Cardiac muscle cell (in vitro differentiated cells and primary cell): ENCODE measurements around the gene ADSS1. TPM values are rescaled to one million over a fixed set of nuclear protein-coding genes. Genes with fewer than 3 reads are reported as not detected.

Experiments used
- DNase-seq, 2 donors: peaks; one replicate each; pipeline versions ENCODE4 v3.0.0 to v3.0.0-alpha.2; 2010 to 2017; ENCODE audit warnings: low read depth in 1 of 2, low spot score in 1 of 2
- H3K27ac ChIP-seq: fragments of 200-600 bp; sonication (generic); 2 replicates; pipeline ENCODE4 v1.5.1; 2016
- H3K27me3 ChIP-seq: fragments of 200-600 bp; sonication (generic); 2 replicates; pipeline ENCODE4 v1.6.0; 2016; ENCODE audit warnings: control low read depth
- H3K36me3 ChIP-seq: fragments of 200-600 bp; sonication (generic); 2 replicates; pipeline ENCODE4 v1.5.1; 2016; ENCODE audit warnings: control low read depth
- H3K4me1 ChIP-seq: fragments of 200-600 bp; sonication (generic); 2 replicates; pipeline ENCODE4 v1.8.1; 2017; ENCODE audit warnings: low read depth, mild to moderate bottlenecking, mixed run types
- H3K4me3 ChIP-seq: fragments of 200-600 bp; sonication (generic); 2 replicates; pipeline ENCODE4 v1.5.1; 2016; ENCODE audit warnings: mild to moderate bottlenecking
- H3K9me3 ChIP-seq: fragments of 200-600 bp; sonication (generic); 2 replicates; pipeline ENCODE4 v1.5.1; 2017; ENCODE audit warnings: low read depth, mild to moderate bottlenecking, control low read depth
- CTCF ChIP-seq: IDR thresholded peaks from 2 replicates; pipeline ENCODE4 v1.5.1; 2012; ENCODE audit warnings: low read depth, mild to moderate bottlenecking, low read length
- polyA plus RNA-seq: library from polyadenylated mRNA; unstranded; fragments of >200 nt; fragmentation: Nextera tagmentation; extraction: Ambion mirVana; gene quantifications from 2 replicates; pipeline ENCODE4 v1.2.1, GENCODE V29; 2016
- total RNA-seq: library from RNA; depleted of rRNA; stranded (reverse); fragments of >200 nt; gene quantifications from 2 replicates; pipeline ENCODE4 v1.2.3, GENCODE V29; 2016

ADSS1 gene
- total and polyA plus RNA-seq, 2 experiments from 2014 or later, result 53.4 to 63.8 TPM

DNA sequence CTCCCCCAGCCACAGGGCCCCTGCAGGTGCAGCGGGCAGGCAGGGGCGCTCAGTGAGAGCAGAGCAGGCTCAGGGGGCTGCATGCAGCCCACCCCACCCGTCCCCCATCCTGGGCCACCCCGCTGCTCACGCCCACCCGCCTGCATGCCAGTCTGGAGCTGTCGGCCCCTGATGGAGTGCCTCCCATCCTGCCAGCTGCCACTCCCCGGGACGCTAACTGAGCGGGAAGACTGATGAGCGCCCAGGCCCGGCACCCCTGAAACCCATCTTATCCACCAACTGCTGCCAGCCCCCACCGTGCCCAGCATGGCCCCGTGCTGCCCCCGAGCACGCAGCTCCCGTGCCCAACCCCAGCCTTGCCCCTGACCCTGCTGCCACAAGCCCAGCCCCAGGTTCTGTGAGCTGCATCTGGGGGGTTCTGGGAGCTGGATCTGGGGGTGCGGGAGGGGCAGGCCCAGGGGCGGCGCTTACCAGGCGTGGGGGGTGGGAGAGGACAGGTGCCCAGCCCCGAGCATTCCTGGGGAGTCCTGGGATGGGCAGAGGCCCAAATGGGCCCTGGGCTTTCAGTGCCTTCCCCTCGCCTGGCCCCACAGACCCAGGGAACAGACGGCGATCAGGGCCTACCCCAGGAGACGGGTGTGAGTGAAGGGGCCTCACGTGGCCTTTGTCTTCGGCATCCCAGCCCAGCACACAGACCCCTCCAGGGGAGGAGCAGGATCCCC lies 58.2 kb downstream of the ADSS1 start:
- Histone ChIP-seq H3K27me3 (no peaks in the 10 kb centered on the region), H3K36me3 (no peaks in the 10 kb centered on the region), H3K27ac (no peak overlapping the region), H3K4me1 (peaks cover 5% of the 10 kb centered on the region), H3K9me3 (no peaks in the 10 kb centered on the region), H3K4me3 (no peak overlapping the region)
- DNase-seq, result no peak
- TF ChIP-seq CTCF, result no peak

GRCh38 chr14:104782808-104783139 lies 58.7 kb downstream of the ADSS1 start:
- Histone ChIP-seq H3K9me3 (no peaks in the 10 kb centered on the region), H3K36me3 (no peaks in the 10 kb centered on the region), H3K27me3 (no peaks in the 10 kb centered on the region), H3K4me3 (no peak overlapping the region), H3K4me1 (peaks cover 3% of the 10 kb centered on the region), H3K27ac (no peak overlapping the region)
- TF ChIP-seq CTCF, result no peak
- no peak for DNase-seq

DNA sequence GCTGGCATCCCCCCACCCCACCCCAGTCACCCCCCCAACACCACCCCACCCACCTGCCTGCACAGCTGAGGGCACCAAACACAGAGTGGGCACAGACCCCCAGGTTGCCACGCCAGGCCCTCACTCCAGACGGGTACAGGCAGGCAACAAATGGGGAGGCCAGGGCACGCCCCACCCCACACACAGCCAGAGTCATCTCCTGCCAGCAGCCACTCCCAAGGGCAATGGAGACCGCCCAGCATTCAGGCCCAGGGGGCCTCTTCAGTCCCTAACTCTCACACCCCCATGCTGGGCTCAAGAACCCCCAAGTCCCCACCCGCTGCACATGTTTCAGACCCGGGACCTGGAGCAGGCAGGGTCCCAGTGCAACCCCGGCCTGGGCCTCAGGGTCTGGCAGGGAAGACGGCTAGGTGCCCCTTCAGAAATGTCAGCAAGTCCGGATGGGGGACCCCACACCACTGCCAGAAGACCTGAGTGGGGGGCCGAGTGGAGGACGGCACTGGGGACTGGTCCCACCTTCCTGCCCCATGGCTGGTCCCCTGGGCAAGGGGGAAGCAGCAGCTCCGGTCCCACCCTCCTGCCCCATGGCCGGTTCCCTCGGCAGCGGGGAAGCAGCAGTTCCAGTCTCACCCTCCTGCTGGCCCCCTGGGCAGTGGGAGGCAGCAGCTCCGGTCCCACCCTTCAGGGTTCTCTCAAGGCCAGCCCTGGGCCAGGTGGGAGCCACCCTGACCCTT lies 59.6 kb downstream of the ADSS1 start:
- H3K27me3 ChIP-seq, result no peaks in the 10 kb centered on the region
- H3K9me3 ChIP-seq, result no peaks in the 10 kb centered on the region
- H3K27ac ChIP-seq, result no peak overlapping the region
- TF ChIP-seq CTCF, result no peak
- DNase-seq, result no peak
- no peaks in the 10 kb centered on the region for H3K4me1 ChIP-seq
- no peaks in the 10 kb centered on the region for H3K36me3 ChIP-seq
- H3K4me3 ChIP-seq, result no peak overlapping the region

DNA sequence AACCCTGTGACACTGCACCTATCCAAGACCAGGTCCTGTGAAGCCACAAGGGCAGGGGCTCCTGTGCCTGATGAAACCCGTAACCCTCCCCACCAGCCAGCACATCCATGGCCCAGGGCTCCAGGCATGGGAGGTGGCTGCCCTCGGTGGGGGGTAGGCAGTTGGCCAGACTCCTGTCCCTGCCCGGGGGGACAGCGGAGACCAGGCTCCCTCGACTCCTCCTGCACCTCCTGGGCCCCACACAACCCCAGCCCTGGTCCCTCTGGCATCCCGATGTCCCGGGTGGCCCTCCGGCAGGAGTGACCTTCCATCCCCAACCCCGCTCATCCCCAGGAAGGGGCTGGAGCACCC lies 60.2 kb downstream of the ADSS1 start:
- H3K9me3 ChIP-seq, result no peaks in the 10 kb centered on the region
- H3K27me3 ChIP-seq, result no peaks in the 10 kb centered on the region
- TF ChIP-seq CTCF, result no peak
- H3K27ac ChIP-seq, result no peak overlapping the region
- no peak overlapping the region for H3K4me3 ChIP-seq
- no peaks in the 10 kb centered on the region for H3K4me1 ChIP-seq
- H3K36me3 ChIP-seq, result no peaks in the 10 kb centered on the region
- DNase-seq, result no peak

DNA sequence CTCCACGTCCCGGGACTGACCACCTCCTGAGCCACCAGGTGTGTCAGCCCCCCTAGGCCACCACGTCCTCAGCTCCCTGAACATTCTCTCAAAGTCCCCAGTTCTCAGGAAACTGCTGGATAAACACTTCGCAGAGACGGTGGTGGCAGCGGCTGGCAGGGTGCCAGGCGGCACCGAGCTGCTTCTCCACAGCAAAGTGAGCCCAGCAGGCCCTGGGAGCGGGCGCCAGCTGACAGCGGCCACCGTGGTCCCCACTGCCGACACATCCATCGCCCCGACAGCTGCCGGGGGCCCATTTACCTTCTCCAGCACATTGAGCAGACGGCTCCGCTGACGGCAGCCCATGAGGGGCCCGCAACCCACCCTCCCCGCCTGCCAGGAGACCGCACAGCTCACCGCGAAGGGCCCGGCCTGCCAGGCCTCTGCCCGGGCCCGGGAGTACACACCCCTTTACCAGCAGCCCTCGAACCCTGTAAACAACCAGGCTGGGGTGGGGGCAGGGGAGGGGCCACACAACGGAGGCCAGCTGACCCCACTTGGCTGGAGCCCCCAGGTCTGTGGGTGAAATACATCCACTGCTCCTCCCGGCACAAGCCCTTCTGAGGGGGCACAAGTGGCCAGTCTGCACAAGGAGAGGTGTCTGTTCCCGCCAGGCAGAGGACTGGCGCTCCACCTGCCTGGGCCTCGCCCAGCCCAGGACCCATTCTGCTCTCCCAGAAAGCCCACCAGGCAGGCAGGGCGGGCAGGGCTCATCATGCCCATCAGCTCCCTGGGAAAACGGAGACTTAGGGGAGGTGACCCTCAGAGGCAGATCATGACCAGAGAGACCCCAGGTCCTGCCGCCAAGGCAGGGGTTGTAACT lies 61.0 kb downstream of the ADSS1 start:
- Histone ChIP-seq H3K9me3 (no peaks in the 10 kb centered on the region), H3K27me3 (no peaks in the 10 kb centered on the region), H3K27ac (no peak overlapping the region), H3K4me1 (no peaks in the 10 kb centered on the region), H3K4me3 (no peak overlapping the region), H3K36me3 (no peaks in the 10 kb centered on the region)
- TF ChIP-seq CTCF, result no peak
- no peak for DNase-seq
